ENCODE results near the gene RTP2. TPM values are rescaled to one million over a fixed set of nuclear protein-coding genes. Genes with fewer than 3 reads are reported as not detected.

RTP2 gene
- total RNA-seq, 1 donor from 2014 or later, result not detected

- intact Hi-C loops (cut with DNase I), result no loop called here
- no peak for TF ChIP-seq CTCF (IDR thresholded peaks at IDR 0.05)
- no peaks in the 10 kb centered on the region for H3K4me1 ChIP-seq
- H3K27me3 ChIP-seq (ENCODE audit: low read depth), result peaks cover 23% of the 10 kb centered on the region
- H3K9me3 ChIP-seq, result no peaks in the 10 kb centered on the region
- no peaks in the 10 kb centered on the region for H3K36me3 ChIP-seq
- ATAC-seq, result no peak
- H3K27ac ChIP-seq, result no peak overlapping the region
- H3K4me3 ChIP-seq, result no peak overlapping the region
- DNase-seq, result no peak
These were observed 36.5 kb downstream of the RTP2 start for GRCh38 chr3:187665764-187666402.

GRCh38 chr3:187665010-187665409, 37.3 kb downstream of the RTP2 start:
- Histone ChIP-seq H3K9me3 (no peaks in the 10 kb centered on the region), H3K4me1 (no peaks in the 10 kb centered on the region), H3K27me3 (ENCODE audit: low read depth) (peaks cover 15% of the 10 kb centered on the region), H3K27ac (no peak overlapping the region), H3K36me3 (no peaks in the 10 kb centered on the region), H3K4me3 (no peak overlapping the region)
- ATAC-seq (no peak), DNase-seq (no peak)
- intact Hi-C loops (cut with DNase I), result no loop called here
- no peak for TF ChIP-seq CTCF (IDR thresholded peaks at IDR 0.05)

GRCh38 chr3:187662848-187663409, 39.4 kb downstream of the RTP2 start:
- Histone ChIP-seq H3K4me1 (no peaks in the 10 kb centered on the region), H3K4me3 (no peak overlapping the region), H3K27me3 (ENCODE audit: low read depth) (no peaks in the 10 kb centered on the region), H3K9me3 (no peaks in the 10 kb centered on the region), H3K36me3 (no peaks in the 10 kb centered on the region), H3K27ac (no peak overlapping the region)
- DNase-seq (no peak), ATAC-seq (no peak)
- no peak for TF ChIP-seq CTCF (IDR thresholded peaks at IDR 0.05)
- intact Hi-C loops (cut with DNase I), result no loop called here

- TF ChIP-seq CTCF (IDR thresholded peaks at IDR 0.05), result no peak
- no peaks in the 10 kb centered on the region for H3K36me3 ChIP-seq
- intact Hi-C loops (cut with DNase I), result no loop called here
- ATAC-seq (no peak), DNase-seq (no peak)
- no peak overlapping the region for H3K27ac ChIP-seq
- H3K4me3 ChIP-seq, result no peak overlapping the region
- H3K4me1 ChIP-seq, result no peaks in the 10 kb centered on the region
- no peaks in the 10 kb centered on the region for H3K27me3 ChIP-seq (ENCODE audit: low read depth)
- no peaks in the 10 kb centered on the region for H3K9me3 ChIP-seq
These were observed 41.1 kb downstream of the RTP2 start for GRCh38 chr3:187661267-187661666.

- no peak for TF ChIP-seq CTCF (IDR thresholded peaks at IDR 0.05)
- Histone ChIP-seq H3K27ac (no peak overlapping the region), H3K36me3 (no peaks in the 10 kb centered on the region), H3K4me1 (no peaks in the 10 kb centered on the region), H3K27me3 (ENCODE audit: low read depth) (peaks cover 6% of the 10 kb centered on the region), H3K4me3 (no peak overlapping the region), H3K9me3 (no peaks in the 10 kb centered on the region)
- intact Hi-C loops (cut with DNase I), result no loop called here
- ATAC-seq (no peak), DNase-seq (no peak)
These were observed 51.1 kb downstream of the RTP2 start for GRCh38 chr3:187651282-187651681.

Other genes with a start within 250 kb of the RTP2 start
- not detected for gene SST, start 32.2 kb downstream of the RTP2 start, total RNA-seq
- 123 TPM for gene BCL6, start 42.9 kb upstream of the RTP2 start, total RNA-seq

Measured in lower lobe of right lung (tissue), 2 donors.